NCI-H1105 (cell line): ENCODE measurements around the gene PRKAG2.
"Not testable (repeated sequence)": the region's sequence is repeated elsewhere in the genome, so short reads cannot be mapped to it uniquely, and the experiment has no call there.

Source experiments
- DNase-seq: peaks from one replicate; lab custom pipeline; 2025; lab: John Stamatoyannopoulos, UW

PRKAG2 gene

DNA sequence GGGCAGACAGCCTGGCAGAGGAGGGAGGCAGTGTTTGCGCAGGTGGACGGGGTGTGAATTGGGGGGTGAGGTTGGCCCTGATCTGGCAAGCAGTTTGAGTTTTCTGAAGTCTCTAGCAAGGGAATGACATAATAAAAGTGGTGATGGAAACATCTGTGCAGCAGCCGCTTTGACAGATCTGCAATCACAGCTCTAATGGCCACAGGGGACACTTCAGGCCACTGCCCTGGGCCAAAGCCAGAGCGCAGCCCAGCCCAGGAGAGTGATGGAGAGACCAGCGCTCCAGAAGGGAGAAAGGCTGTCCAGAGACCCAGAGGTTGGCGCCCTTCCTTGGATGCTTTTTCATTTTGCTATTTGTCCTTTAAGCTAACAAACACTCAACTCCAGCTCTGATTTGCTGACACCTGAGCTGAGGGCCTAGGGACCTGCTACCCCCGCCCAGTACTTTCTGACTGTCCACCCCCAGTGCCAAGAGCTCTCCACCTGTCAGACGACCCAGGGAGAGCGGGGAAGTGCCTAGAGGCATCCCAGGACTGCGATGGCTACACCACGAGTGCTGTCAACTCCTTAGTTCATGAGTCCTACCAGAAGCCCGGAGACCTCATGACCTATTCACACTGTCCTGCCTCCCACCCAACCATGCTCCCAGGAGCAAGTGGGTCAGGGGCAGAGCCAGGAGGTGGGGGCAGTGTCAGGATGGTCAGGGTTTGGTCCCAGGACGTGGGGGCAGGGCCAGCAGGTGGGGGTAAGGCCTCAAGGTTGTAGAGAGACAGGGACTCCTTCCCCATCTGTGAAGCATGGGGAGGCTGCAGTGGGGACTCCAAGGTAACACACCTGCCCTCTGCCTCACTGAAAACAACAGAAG lies 112.6 kb downstream of the PRKAG2 start:
- DNase-seq: no peak

DNA sequence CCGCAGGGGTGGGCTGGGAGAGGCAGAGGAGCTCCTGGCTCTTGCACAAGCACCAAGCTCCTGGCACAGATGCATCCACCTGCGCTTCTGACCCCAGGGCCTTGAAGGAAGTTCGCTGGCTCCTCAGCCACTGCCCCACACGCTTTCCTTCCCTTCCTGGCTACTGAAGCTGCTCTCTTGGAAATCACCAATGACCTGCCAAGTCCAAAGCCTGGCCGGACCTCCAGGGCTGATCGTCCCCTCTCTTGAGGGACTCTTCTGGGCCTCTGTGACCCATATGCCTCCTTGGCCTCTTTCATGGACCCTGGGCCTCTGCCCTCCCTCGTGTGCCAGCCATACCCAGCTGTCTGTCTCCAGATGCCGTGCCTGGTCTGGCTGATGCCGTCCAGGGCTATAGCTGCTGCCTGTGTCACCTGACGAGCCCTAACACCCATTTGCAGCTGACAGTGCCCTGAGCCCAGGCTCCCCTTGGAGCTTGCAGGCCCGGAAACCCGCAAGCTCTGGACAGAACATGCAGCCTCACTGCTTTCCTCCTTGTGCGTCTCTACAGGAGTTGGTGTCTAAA lies 113.4 kb downstream of the PRKAG2 start:
- no peak for DNase-seq

DNA sequence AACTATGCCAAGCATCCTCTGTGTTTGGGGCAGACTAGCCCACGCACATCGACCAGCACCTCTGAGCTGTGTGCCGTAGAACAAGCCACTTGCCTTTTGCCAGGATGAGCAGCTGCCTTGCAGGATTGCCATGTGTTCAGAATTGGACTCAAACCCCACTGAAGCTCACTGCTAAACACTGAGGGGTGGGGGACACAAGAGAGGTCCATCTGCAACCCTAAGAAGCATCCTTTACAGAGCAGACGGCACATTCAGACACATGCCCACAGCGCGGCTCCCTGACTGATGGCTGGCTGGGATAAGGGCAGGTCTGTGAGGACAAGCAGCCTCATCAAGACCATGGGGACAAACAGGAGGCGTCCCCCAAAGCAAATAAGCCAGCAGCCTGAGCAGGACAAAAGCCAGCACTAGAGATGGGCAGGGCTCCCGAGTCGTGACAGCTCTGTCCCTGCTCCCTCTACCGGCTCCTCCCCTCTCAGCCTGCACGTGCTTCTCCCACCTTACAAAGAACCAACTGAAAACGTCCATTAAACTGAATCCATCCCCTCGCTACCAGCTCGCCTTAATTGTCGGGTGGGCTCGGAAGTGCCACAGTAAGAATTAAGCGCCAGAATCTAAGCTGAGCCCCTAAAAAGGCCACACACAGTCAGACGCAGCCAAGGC lies 114.2 kb downstream of the PRKAG2 start:
- DNase-seq: no peak

DNA sequence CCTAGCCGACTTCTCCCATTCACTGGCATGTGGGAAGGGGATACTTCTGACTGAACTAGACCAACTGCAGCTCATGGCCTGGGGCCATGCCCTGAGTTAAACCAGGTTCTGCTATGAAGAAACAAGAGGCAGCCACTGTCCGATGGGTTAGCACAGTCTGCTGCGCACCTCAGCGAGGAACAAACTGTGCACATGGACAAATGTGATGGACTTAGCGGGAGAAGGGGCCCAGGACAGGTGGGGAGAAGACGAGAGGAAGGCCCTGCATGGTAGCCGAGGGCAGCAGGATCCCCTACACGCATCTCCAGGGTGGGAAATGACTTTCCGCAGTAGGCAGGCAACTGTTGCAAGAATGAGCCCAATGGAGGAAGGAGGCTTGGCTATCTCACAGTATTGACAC lies 115.0 kb downstream of the PRKAG2 start:
- DNase-seq: no peak

DNA sequence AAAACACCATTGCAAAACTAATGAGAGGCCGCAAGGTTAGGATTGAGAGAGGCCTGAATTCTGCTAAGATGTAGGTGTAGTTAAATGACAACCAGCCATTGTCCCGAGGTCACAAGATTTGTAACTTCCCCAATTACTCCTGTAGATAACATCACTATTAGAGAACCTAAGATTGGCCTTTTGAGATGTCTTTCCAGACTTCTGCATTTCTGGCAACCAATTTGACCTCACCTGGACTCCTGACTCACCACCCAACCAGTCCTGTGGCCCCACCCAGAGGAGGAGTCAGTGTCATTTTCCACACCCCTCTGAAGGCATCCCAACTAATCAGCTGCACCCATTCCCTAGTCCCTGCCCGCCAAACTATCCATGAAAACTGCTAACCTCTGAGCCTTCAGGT lies 115.7 kb downstream of the PRKAG2 start:
- DNase-seq: no peak

DNA sequence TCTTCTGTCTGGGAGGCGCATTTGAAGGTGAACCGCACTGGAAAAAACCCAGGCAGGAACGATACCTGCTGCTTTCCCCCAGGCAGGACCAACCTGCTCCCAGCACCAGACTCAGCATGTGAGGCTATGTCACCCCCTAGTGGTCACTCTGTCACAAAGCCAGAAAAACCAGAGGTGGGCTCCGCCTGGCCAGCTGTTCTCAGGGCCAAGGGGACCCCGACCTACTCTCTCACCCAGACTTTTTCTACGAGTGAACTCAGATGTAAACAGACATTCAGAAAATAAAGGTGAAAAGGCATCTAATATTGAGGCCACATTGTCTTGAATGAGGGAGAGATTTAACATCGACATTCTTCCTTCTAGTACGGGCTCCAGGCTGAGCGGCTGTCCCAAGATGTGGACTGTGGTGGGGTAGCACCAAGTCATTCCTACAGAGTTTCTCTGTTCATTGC lies 117.3 kb downstream of the PRKAG2 start:
- DNase-seq: peak; percentile 48

DNA sequence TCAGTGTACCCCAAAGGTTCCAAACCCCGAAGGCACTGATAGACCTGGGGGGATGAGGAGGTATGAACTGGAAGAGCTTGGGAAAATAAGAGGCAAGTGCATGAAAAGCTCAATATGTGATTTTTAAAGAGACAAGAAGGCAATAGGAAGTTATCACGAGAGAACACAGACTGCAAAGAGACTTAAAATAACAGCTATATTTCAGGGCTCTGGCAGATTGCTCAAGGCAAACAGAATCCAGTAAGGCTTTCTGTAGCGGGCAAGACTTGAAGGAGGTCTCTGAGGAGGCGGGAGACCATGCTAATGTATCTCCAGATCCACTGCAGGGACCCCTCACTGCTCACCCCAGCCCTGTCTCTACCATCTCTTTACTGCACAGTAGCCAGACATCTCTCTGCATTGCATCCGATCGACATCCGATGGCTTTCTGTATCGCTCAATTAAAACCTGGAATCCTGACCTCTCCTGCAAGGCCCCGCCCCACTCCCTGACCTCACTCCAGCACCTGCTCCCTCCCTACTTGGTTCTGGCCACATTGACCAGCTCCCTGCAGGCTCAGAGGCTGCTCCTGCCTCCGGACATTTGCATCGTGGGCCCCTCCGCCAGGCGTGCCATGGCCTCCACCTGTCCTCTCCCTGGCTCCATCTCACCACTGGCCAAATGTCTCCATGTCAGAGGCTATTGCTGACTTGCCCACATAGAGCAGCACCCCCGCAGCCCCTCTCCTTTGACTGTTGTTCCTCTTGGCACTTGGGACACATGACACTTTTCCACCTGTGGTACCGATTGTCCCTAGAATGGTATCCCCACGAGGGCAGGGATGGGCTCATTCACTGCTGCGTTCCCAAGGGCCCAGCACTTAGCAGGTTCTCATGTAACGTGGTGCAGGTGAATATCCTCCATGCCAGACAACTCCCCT lies 118.0 kb downstream of the PRKAG2 start:
- DNase-seq: no peak

DNA sequence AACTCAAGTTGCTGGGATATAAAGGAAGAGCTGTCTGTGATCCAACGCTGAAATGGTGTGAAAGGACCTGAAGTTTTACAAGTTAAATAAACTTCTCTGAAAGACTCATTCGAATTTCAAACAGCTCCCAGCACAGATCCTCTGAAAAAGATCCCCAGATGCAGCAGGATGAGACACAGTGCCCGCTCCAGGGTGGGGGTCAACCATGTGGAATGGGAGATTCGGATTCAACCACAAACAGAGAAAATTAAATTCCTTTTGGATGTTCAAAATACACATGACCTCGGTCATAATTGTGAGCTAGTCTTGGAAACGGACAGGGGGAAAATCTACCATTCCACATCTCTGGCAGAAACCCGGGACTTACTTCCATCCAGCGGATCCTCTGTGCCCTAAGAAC lies 119.6 kb downstream of the PRKAG2 start:
- DNase-seq: no peak

DNA sequence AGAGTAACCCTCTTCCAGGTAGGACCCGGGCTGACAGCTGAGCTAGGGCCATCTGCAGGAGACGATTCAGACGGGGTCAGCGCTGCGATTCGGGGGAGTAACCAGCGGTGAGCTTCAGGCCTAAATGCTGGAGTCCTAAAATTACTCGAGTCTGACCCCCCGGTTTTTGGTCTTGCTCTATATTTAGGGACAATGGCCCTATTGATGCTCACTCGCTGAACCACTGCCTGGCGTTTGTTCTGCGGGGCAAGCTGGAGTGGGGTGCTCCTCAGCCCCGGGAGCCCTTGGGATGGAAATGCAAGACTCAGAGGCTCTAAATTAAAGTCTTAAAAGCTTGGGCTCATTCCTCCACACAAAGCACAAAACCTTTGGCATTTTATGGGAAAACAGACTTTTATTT lies 120.0 kb downstream of the PRKAG2 start:
- no peak for DNase-seq

DNA sequence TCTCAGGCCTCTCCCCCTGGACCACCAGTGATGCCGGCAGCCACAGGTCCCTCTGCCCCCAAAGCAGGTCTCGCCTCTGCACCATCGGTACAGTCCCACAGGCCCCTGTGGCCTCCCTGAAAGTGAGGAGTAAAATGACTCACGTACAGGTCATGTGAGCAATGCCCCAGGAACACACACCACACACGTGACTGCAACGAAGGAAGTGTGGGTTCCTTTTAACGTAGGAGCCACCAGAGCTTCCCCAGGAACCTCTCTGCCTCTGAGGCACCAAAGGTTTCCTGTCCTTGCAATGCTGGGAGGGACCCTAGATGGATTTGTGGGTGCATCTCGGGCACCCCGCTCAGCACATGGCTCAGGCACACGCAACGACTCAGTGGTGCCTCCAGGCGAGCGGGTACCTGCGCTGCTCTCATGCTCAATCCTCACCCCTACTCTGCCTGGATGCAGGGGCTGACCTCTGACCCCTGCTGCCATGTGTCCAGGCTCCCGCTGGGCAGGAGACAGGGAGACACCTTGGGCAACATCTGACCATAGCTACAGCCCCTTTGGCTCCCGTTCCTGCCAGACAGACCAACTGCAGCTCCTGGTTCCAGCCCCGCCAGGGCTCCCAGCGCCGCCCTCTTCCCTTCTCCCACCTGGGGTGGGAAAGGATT lies 120.7 kb downstream of the PRKAG2 start:
- no peak for DNase-seq

DNA sequence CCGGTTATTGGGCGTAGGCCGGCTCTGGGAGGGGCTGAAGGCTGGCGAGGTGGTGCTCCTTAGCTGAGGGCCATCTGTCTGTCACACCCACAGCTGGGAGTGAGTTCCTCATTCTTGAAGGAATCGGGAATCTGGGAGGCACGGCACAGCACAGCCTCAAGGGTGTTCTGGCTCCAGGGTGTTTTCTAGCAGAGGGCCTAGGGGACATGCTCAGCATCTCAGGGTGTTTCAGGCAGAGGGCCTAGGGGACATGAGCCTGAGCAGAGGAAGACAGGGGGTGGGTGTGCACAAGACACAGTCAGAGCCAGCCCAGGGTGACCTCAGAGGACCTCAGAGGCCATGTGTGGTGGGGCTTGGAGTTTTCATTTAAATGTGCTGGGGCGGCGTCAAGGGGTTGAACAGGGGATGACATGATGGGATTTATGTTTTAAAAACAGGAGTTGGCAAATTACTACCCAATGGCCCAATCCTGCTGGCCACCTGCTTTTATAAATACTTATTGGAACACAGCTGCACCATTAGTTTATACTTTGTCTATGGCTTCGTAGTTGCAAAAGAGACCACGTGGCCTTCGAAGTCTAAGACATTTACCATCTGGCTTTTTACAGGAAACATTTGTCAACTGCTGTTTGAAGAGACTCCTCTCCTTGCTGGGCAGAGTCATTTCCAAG lies 121.6 kb downstream of the PRKAG2 start:
- no peak for DNase-seq

DNA sequence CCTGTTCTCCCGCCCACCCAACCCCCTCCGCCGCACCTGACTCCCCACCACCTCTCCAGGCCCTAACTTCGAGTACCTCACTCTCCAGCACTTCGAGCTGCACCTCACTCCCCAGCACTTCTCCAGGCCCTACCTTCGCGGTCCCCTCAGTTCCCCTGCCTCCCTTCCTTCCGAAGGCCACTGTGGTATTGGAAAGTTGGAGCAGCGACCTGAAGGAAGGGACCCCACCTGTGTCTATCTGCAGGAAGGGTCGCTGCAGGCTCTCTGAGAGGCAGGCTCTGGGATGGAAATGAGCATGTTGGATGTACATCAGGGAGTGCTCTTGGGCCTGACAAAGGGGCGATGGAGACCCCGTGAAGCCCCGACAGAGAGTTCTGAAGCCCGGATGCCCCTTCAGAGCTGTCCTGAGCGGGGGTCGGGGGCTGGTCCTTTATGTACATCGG lies 122.2 kb downstream of the PRKAG2 start:
- no peak for DNase-seq

DNA sequence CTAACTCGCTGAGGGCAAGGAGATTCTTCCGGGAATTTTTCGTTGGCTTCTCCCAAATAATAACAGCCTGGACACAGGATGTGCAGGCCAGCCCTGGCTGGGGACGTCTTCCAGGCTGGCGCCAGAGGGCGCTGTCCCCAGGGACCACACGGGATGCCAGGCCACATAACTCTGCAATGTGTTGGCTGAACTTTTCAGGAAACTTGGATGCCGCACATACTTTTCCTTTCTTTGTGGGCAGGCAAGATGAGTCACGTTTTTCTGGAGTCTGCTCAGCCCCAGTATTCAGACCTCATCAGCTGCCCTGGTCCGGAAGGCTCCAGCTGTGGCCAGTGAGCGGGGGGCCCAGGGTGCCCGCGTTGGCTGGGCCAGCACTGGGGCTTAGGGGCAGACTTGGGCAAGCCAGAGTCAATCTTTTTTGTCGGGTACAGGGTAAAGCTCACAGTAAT lies 122.7 kb downstream of the PRKAG2 start:
- no peak for DNase-seq

DNA sequence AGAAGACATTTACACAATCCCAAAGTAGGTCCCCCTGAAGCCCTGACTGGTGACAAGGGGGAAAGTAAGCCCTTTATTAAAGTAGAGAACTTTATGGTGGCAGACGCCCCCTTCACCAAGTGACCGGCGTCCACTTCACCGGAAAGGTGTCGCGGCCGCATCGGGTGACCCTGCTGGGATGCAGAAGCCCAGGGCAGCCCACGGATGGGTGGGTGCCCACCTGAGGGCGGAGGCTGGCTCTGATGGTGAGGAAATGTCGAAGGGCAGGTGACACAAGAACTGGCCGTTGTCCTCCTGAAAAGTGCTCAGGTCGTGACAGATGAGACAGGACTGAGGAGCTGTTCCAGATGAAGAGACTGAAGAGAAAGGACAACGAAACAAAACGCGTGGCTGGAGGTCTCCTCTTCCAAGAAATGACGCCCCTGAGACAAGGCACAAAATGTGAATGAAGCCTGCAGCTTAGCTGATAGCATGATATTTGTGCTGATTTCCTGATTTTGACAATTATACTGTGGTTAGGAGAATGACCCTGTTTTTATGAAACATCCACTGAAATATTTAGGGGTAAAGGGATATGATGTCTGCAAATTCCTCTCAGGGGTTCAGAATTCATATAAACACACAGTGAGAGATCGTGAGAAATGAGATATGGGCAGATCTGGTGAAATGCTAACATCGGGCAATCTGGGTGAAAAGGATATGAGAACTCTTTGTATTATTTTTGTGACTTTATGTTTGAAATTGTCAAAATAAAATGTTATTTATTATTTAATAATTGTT lies 123.9 kb downstream of the PRKAG2 start:
- no peak for DNase-seq

DNA sequence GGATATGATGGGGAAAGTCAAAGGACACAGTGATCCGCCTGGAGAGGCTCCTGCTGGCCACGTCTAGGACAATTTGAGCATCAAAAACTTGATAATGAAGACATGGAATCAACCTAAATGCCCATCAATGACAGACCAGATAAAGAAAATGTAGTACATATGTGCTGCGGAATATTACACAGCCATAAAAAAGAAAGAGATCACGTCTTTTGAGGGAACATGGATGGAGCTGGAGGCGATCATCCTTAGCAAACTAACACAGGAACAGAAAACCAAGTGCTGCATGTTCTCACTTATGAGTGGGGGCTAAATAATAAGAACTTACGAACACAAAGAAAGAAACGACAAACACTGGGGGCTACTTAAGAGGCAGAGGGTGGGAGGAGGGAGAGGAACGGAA lies 124.9 kb downstream of the PRKAG2 start:
- no peak for DNase-seq

DNA sequence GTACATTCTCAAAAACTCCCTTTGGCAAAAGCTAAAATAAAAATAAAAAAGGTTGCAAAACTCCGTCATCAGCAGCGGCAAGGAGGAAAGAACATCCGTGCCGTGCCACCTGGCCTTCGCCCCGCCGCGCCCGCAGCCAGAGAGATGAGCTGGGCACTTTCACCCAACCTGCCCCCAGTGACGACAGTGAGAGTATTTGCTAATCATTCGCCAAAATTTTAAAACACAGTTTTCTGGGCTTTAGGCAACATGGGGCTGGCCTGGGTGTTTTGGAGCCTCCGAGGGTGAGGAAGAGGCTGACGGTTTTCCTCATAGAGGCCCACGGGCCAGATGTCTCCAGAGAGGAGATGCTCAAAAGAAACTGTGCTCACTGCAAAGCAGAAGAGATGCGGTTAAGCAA lies 128.2 kb downstream of the PRKAG2 start:
- no peak for DNase-seq

DNA sequence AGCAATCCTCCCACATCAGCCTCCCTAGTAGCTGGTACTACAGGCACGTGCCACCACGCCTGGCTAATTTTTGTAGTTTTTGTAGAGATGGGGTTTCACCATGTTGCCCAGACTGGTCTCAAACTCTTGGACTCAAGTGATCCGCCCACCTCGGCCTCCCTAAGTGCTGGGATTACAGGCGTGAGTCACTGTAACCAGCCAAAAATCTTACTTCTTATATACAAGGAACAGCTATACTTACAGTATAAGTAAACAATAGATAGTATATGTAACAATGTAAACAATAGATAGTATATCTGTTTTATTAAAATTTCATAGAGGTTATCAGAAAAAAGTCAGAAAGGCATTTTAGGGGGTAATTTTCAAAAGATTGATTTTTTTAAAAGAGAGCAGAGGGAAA lies 128.9 kb downstream of the PRKAG2 start:
- DNase-seq: not testable (repeated sequence)

DNA sequence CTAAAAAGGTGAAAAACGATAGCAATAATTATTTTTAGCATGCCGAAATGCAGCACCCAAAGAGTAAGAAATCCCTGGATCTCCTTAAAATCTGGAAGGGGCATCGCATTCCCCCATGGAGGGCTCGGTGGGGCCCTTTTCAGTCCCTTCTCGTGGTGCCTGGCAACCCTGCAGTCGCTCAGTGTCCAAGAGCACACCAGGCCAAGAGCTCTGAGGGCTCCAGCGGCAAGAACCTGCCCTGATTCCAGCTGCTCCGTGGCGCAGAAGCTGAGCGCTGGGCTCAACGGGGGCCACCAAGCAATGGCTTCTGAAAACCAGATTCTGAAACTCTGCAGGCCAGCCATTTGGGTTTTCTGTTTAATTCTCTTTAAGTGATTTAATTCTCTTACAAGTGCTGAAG lies 131.2 kb downstream of the PRKAG2 start:
- DNase-seq: no peak

DNA sequence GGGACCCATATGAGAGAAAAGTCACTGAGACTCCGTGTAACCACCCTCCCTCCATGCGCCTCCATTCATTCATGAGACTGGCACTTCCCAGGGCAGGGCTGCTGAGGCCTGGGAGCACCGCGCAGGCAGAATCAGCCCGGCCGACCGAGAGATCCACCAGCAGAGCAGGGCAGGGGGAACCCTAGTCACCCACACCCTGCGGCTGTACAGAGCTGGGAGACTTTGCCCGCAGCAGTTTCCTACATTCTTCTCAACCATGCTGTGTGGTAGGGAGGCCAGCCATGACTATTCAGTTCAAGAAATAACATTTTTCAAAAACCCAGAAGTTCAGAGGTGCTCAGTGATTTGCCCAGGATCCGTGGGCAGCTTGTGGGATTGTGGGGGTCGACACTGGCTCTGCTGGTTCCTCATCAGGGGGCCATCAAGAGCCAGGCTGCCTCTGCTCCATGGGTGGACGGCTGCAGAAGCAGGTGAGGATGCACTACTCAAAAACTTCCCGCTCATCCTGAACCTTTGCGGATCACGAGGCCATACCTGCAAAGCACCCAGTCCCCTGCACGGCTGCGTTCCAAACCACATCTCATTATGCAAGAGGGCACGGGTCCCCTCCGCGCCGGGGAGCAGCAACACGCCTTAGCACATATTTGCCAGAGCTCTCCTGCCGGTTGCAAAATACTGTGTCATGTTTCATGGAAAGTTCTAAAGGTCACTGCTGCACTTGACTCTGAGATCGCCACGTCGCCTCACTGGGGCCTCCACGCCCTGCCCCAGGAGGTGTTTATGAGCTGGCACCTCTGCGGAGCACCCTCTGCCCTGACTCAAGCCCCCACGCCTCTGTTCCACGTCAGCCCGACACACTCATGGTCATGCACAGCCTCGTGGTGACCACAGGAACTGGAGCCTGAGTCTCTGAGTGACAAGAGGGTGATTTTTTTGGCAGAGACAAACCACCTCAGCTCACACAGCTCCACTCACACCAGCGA lies 132.0 kb downstream of the PRKAG2 start:
- DNase-seq: no peak
